ENCODE data around the gene PDCD11.
"Not testable (repeated sequence)": the region's sequence is repeated elsewhere in the genome, so short reads cannot be mapped to it uniquely, and the experiment has no call there.

- TF ChIP-seq CTCF (conservative IDR thresholded peaks at IDR 0.05; ENCODE audit: low read length); EZH2phosphoT487 (IDR thresholded peaks at IDR 0.05; ENCODE audit: borderline replicate concordance): not testable (repeated sequence)
Observed at GRCh38 chr10:103486635-103487409, 90.4 kb downstream of the PDCD11 start.
